Liver (tissue), 3 donors: Measurements from ENCODE around the gene DKC1.

Source experiments
- GABPA ChIP-seq, 2 donors: IDR thresholded peaks in 1 of 2; conservative IDR thresholded peaks in 1 of 2; 2 replicates each; pipeline ENCODE4 v1.6.1; 2016; ENCODE audit warnings: antibody characterized with exemption in 2 of 2, mild to moderate bottlenecking in 1 of 2, moderate library complexity in 1 of 2
- JUND ChIP-seq, 2 donors: IDR thresholded peaks; 2 replicates each; pipeline ENCODE4 v1.6.1; 2016; ENCODE audit warnings: antibody characterized with exemption in 2 of 2
- RAD21 ChIP-seq, 2 donors: IDR thresholded peaks; 2 replicates each; pipeline ENCODE4 v1.6.1; 2016; ENCODE audit warnings: antibody characterized with exemption in 2 of 2, mild to moderate bottlenecking in 2 of 2
- RXRA ChIP-seq, 2 donors: IDR thresholded peaks; 2 replicates each; pipeline ENCODE4 v1.6.1; 2017 to 2018; ENCODE audit warnings: antibody characterized with exemption in 2 of 2, mild to moderate bottlenecking in 1 of 2
- YY1 ChIP-seq: IDR thresholded peaks from 2 replicates; pipeline ENCODE4 v1.6.1; 2016; ENCODE audit warnings: antibody characterized with exemption, mild to moderate bottlenecking
- TF ChIP-seq, protein P1 (sequence below): fragments of 150-350 bp; IDR thresholded peaks from 2 replicates; pipeline ENCODE4 v1.5.1; 2017; ENCODE audit warnings: improper control_type of control experiment, low read depth, low read length; ENCODE audit not compliant: missing input control
- TF ChIP-seq, protein P2 (sequence below): IDR thresholded peaks from 2 replicates; pipeline ENCODE4 v1.6.1; 2016; ENCODE audit warnings: antibody characterized with exemption
- TF ChIP-seq, protein P3 (sequence below): IDR thresholded peaks from 2 replicates; pipeline ENCODE4 v1.6.1; 2016; ENCODE audit warnings: antibody characterized with exemption
- TF ChIP-seq, protein P4 (sequence below): IDR thresholded peaks from 2 replicates; pipeline ENCODE4 v1.6.1; 2016; ENCODE audit warnings: antibody characterized with exemption, mild to moderate bottlenecking
- donor health status: healthy.
- donor health status: healthy.

DNA sequence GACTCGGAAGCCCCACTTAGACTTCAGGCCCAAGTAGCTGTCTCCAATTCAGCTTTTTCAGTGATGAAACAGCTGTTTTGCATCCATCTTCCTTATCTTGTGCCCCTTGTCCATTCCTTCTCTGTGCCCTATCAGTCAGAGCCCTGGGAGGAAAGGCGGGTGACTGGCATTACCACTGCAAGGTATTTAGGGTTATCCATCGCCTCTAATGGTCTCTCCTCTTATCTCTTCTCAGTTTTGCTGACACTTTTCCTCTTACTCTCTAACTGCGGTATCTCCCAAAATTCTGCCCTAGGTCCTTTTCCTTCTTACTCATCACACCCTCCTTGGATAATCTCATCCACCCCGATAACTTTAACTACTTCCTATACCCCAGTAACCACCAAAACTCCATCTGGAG lies 25.5 kb upstream of the DKC1 start:
- TF ChIP-seq, protein P1, sequence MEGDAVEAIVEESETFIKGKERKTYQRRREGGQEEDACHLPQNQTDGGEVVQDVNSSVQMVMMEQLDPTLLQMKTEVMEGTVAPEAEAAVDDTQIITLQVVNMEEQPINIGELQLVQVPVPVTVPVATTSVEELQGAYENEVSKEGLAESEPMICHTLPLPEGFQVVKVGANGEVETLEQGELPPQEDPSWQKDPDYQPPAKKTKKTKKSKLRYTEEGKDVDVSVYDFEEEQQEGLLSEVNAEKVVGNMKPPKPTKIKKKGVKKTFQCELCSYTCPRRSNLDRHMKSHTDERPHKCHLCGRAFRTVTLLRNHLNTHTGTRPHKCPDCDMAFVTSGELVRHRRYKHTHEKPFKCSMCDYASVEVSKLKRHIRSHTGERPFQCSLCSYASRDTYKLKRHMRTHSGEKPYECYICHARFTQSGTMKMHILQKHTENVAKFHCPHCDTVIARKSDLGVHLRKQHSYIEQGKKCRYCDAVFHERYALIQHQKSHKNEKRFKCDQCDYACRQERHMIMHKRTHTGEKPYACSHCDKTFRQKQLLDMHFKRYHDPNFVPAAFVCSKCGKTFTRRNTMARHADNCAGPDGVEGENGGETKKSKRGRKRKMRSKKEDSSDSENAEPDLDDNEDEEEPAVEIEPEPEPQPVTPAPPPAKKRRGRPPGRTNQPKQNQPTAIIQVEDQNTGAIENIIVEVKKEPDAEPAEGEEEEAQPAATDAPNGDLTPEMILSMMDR: no peak
- TF ChIP-seq, protein P2, sequence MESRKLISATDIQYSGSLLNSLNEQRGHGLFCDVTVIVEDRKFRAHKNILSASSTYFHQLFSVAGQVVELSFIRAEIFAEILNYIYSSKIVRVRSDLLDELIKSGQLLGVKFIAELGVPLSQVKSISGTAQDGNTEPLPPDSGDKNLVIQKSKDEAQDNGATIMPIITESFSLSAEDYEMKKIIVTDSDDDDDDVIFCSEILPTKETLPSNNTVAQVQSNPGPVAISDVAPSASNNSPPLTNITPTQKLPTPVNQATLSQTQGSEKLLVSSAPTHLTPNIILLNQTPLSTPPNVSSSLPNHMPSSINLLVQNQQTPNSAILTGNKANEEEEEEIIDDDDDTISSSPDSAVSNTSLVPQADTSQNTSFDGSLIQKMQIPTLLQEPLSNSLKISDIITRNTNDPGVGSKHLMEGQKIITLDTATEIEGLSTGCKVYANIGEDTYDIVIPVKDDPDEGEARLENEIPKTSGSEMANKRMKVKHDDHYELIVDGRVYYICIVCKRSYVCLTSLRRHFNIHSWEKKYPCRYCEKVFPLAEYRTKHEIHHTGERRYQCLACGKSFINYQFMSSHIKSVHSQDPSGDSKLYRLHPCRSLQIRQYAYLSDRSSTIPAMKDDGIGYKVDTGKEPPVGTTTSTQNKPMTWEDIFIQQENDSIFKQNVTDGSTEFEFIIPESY: no peak
- no peak for TF ChIP-seq RXRA (IDR thresholded peaks at IDR 0.05)
- no peak for TF ChIP-seq YY1
- no peak for TF ChIP-seq RAD21 (IDR thresholded peaks at IDR 0.05)
- TF ChIP-seq, protein P3, sequence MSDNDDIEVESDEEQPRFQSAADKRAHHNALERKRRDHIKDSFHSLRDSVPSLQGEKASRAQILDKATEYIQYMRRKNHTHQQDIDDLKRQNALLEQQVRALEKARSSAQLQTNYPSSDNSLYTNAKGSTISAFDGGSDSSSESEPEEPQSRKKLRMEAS: no peak
- TF ChIP-seq, protein P4, sequence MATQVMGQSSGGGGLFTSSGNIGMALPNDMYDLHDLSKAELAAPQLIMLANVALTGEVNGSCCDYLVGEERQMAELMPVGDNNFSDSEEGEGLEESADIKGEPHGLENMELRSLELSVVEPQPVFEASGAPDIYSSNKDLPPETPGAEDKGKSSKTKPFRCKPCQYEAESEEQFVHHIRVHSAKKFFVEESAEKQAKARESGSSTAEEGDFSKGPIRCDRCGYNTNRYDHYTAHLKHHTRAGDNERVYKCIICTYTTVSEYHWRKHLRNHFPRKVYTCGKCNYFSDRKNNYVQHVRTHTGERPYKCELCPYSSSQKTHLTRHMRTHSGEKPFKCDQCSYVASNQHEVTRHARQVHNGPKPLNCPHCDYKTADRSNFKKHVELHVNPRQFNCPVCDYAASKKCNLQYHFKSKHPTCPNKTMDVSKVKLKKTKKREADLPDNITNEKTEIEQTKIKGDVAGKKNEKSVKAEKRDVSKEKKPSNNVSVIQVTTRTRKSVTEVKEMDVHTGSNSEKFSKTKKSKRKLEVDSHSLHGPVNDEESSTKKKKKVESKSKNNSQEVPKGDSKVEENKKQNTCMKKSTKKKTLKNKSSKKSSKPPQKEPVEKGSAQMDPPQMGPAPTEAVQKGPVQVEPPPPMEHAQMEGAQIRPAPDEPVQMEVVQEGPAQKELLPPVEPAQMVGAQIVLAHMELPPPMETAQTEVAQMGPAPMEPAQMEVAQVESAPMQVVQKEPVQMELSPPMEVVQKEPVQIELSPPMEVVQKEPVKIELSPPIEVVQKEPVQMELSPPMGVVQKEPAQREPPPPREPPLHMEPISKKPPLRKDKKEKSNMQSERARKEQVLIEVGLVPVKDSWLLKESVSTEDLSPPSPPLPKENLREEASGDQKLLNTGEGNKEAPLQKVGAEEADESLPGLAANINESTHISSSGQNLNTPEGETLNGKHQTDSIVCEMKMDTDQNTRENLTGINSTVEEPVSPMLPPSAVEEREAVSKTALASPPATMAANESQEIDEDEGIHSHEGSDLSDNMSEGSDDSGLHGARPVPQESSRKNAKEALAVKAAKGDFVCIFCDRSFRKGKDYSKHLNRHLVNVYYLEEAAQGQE: no peak
- TF ChIP-seq JUND (IDR thresholded peaks at IDR 0.05): no peak
- TF ChIP-seq GABPA (IDR thresholded peaks at IDR 0.05 in 1 of 2, conservative IDR thresholded peaks at IDR 0.05 in 1 of 2): no peak
